H9 (cell line): ENCODE measurements around the gene ATF7IP2. TPM values are rescaled to one million over a fixed set of nuclear protein-coding genes. Genes with fewer than 3 reads are reported as not detected.

Experiments
- DNase-seq: peaks from one replicate; pipeline ENCODE4 v3.0.0-alpha.2; 2017
- H2AFZ ChIP-seq: one replicate; pipeline ENCODE4 v1.6.1; 2013; ENCODE audit warnings: mild to moderate bottlenecking, low read length, control low read depth, moderate library complexity
- H2AK5ac ChIP-seq: 2 replicates; pipeline ENCODE4 v1.6.1; 2013; ENCODE audit warnings: low read length, control low read depth, mixed read lengths; ENCODE audit not compliant: insufficient read length
- H2BK120ac ChIP-seq: one replicate; pipeline ENCODE4 v1.6.1; 2013; ENCODE audit warnings: low read depth, mild to moderate bottlenecking, low read length, control low read depth, inconsistent platforms; ENCODE audit not compliant: poor library complexity, severe bottlenecking
- H2BK12ac ChIP-seq: 2 replicates; pipeline ENCODE4 v1.6.1; 2013; ENCODE audit warnings: low read length, control low read depth, mixed read lengths, low read depth; ENCODE audit not compliant: insufficient read length
- H2BK15ac ChIP-seq: 2 replicates; pipeline ENCODE4 v1.6.1; 2013; ENCODE audit warnings: low read depth, low read length, control low read depth
- H2BK20ac ChIP-seq: one replicate; pipeline ENCODE4 v1.6.1; 2013; ENCODE audit warnings: low read depth, mild to moderate bottlenecking, low read length, control low read depth, inconsistent platforms; ENCODE audit not compliant: poor library complexity, severe bottlenecking
- H2BK5ac ChIP-seq: 2 replicates; pipeline ENCODE4 v1.6.1; 2013; ENCODE audit warnings: low read length, control low read depth, mixed read lengths; ENCODE audit not compliant: insufficient read length
- H3K14ac ChIP-seq: 2 replicates; pipeline ENCODE4 v1.6.1; 2013; ENCODE audit warnings: low read length, control low read depth; ENCODE audit not compliant: insufficient read depth
- H3K18ac ChIP-seq: 2 replicates; pipeline ENCODE4 v1.6.1; 2013; ENCODE audit warnings: low read depth, mild to moderate bottlenecking, mixed read lengths, low read length, control low read depth; ENCODE audit not compliant: insufficient read length
- H3K23ac ChIP-seq: 2 replicates; pipeline ENCODE4 v1.6.1; 2013; ENCODE audit warnings: low read length, control low read depth, mixed read lengths, low read depth; ENCODE audit not compliant: insufficient read length
- H3K23me2 ChIP-seq: 2 replicates; pipeline ENCODE4 v1.6.1; 2013; ENCODE audit warnings: low read depth, mild to moderate bottlenecking, mixed read lengths, low read length, control low read depth; ENCODE audit not compliant: insufficient read length, poor library complexity, severe bottlenecking
- H3K27ac ChIP-seq: 2 replicates; pipeline ENCODE4 v1.5.1; 2013; ENCODE audit warnings: low read length, control low read depth, mixed read lengths, low read depth; ENCODE audit not compliant: insufficient read length
- H3K27me3 ChIP-seq: 2 replicates; pipeline ENCODE4 v1.6.1; 2013; ENCODE audit warnings: low read length, control low read depth, inconsistent platforms; ENCODE audit not compliant: insufficient read depth
- H3K4ac ChIP-seq: 2 replicates; pipeline ENCODE4 v1.6.1; 2013; ENCODE audit warnings: low read depth, mild to moderate bottlenecking, control low read depth, inconsistent platforms, low read length, moderate library complexity
- H3K4me1 ChIP-seq: 2 replicates; pipeline ENCODE4 v1.6.1; 2013; ENCODE audit warnings: low read length, control low read depth, inconsistent platforms; ENCODE audit not compliant: insufficient read depth
- H3K4me2 ChIP-seq: 2 replicates; pipeline ENCODE4 v1.6.1; 2013; ENCODE audit warnings: low read length, control low read depth, mixed read lengths; ENCODE audit not compliant: insufficient read length, insufficient read depth
- H3K56ac ChIP-seq: 2 replicates; pipeline ENCODE4 v1.6.1; 2013; ENCODE audit warnings: low read depth, mild to moderate bottlenecking, mixed read lengths, low read length, control low read depth; ENCODE audit not compliant: insufficient read length
- H3K79me1 ChIP-seq: 2 replicates; pipeline ENCODE4 v1.6.1; 2013; ENCODE audit warnings: low read depth, mild to moderate bottlenecking, moderate library complexity, low read length, control low read depth, inconsistent platforms; ENCODE audit not compliant: insufficient read depth, poor library complexity, severe bottlenecking
- H3K79me2 ChIP-seq: 2 replicates; pipeline ENCODE4 v1.6.1; 2013; ENCODE audit warnings: low read length, control low read depth, inconsistent platforms; ENCODE audit not compliant: insufficient read depth
- H3K9ac ChIP-seq: 2 replicates; pipeline ENCODE4 v1.6.1; 2013; ENCODE audit warnings: low read length, control low read depth, mixed read lengths; ENCODE audit not compliant: insufficient read length; ENCODE audit errors: extremely low read depth
- H3K9me3 ChIP-seq: one replicate; pipeline ENCODE4 v1.6.1; 2013; ENCODE audit warnings: low read depth, low read length, inconsistent platforms; ENCODE audit not compliant: control insufficient read depth
- H3T11ph ChIP-seq: one replicate; pipeline ENCODE4 v1.6.1; 2013; ENCODE audit warnings: mild to moderate bottlenecking, low read length, control low read depth, inconsistent platforms
- H4K20me1 ChIP-seq: one replicate; pipeline ENCODE4 v1.6.1; 2013; ENCODE audit not compliant: control insufficient read depth, insufficient read length, insufficient read depth
- H4K5ac ChIP-seq: 2 replicates; pipeline ENCODE4 v1.6.1; 2013; ENCODE audit warnings: low read depth, mild to moderate bottlenecking, mixed read lengths, low read length, control low read depth; ENCODE audit not compliant: insufficient read length
- H4K8ac ChIP-seq: replicated peaks from 2 replicates; pipeline ENCODE4 v1.6.1; 2013; ENCODE audit warnings: low read length, control low read depth, mixed read lengths, low read depth; ENCODE audit not compliant: insufficient read length
- H4K91ac ChIP-seq: 2 replicates; pipeline ENCODE4 v1.6.1; 2013; ENCODE audit warnings: low read depth, mild to moderate bottlenecking, moderate library complexity, mixed read lengths, low read length, control low read depth; ENCODE audit not compliant: insufficient read length
- H3K27ac Mint-ChIP-seq, 3 experiments: 2 replicates in 2 of 3; 3 replicates in 1 of 3; pipeline ENCODE4 v1.8.0; 2020 to 2021; ENCODE audit warnings: mixed read lengths in 3 of 3, mild to moderate bottlenecking in 1 of 3, moderate library complexity in 1 of 3
- H3K27me3 Mint-ChIP-seq: 2 replicates; pipeline ENCODE4 v1.8.0; 2021; ENCODE audit warnings: low read depth, mild to moderate bottlenecking, moderate library complexity, mixed read lengths
- H3K36me3 Mint-ChIP-seq, 3 experiments: 2 replicates in 2 of 3; 3 replicates in 1 of 3; pipeline ENCODE4 v1.8.0; 2020 to 2021; ENCODE audit warnings: low read depth in 3 of 3, mixed read lengths in 3 of 3; ENCODE audit not compliant: insufficient read depth in 1 of 3
- H3K4me1 Mint-ChIP-seq, 2 experiments: 2 replicates each; pipeline ENCODE4 v1.8.0; 2020; ENCODE audit warnings: mixed read lengths in 2 of 2
- H3K4me3 Mint-ChIP-seq, 2 experiments: 2 replicates in 1 of 2; 3 replicates in 1 of 2; pipeline ENCODE4 v1.8.0; 2020 to 2021; ENCODE audit warnings: mild to moderate bottlenecking in 2 of 2, mixed read lengths in 2 of 2, moderate library complexity in 1 of 2
- H3K9me3 Mint-ChIP-seq, 2 experiments: 2 replicates in 1 of 2; 3 replicates in 1 of 2; pipeline ENCODE4 v1.8.0; 2020; ENCODE audit warnings: mild to moderate bottlenecking in 2 of 2, mixed read lengths in 2 of 2, moderate library complexity in 1 of 2
- WGBS: extraction: QIAGEN DNeasy Blood & Tissue Kit; methylation state at CpG from one replicate; pipeline ENCODE4 v1.1.7; 2013; ENCODE audit warnings: missing lambda C conversion rate, low lambda C conversion rate, mixed read lengths; ENCODE audit not compliant: insufficient read length; ENCODE audit errors: extremely low coverage; 5-methylcytosine and 5-hydroxymethylcytosine counted together
- total RNA-seq: library from RNA; stranded (reverse); gene quantifications from 2 replicates; pipeline ENCODE4 v1.2.1, GENCODE V29; 2021
- TF ChIP-seq, protein P1 (sequence below): fragments of 200-600 bp; sonication (generic); conservative IDR thresholded peaks from 3 replicates; pipeline ENCODE4 v1.8.0; 2021; ENCODE audit warnings: antibody characterized with exemption, mild to moderate bottlenecking

The ATF7IP2 gene
- total RNA-seq, 1 experiment from 2014 or later: 21.5 TPM

GRCh38 chr16:10405386-10405939, 19.6 kb downstream of the ATF7IP2 start:
- peaks cover 47 to 84% of the 10 kb centered on the region in 2 experiments for H3K9me3 Mint-ChIP-seq
- H3K9me3 ChIP-seq: peaks cover 4% of the 10 kb centered on the region
- peaks cover 13% of the 10 kb centered on the region; the same call in 1 of the 2 replicates for H3K79me2 ChIP-seq

More at GRCh38 chr16:10405386-10405939, 19.6 kb downstream of the ATF7IP2 start:
- H4K91ac ChIP-seq: no peak overlapping the region
- no peaks in the 10 kb centered on the region for H3K23me2 ChIP-seq
- H3K14ac ChIP-seq: no peak overlapping the region
- H3K4me3 Mint-ChIP-seq: no peak overlapping the region; a peak in 1 of 5 replicates
- no peak overlapping the region for H3K56ac ChIP-seq
- H3K23ac ChIP-seq: no peak overlapping the region
- H2AK5ac ChIP-seq: no peak overlapping the region
- DNase-seq: no peak
- H3K18ac ChIP-seq: no peak overlapping the region
- no peak overlapping the region for H4K5ac ChIP-seq
- no peak overlapping the region for H2BK15ac ChIP-seq
- no peak overlapping the region for H3K4me2 ChIP-seq
- no peak overlapping the region for H3K27ac ChIP-seq
- H3T11ph ChIP-seq: no peak overlapping the region
- H3K4me1 Mint-ChIP-seq: no peaks in the 10 kb centered on the region
- H2BK120ac ChIP-seq: no peak overlapping the region
- peak overlapping the region in 1 of 3 experiments; percentile 82; a peak in 1 of 7 replicates for H3K27ac Mint-ChIP-seq
- no peak overlapping the region for H2BK12ac ChIP-seq
- no peaks in the 10 kb centered on the region for H3K4me1 ChIP-seq
- H3K79me1 ChIP-seq: peaks cover 2% of the 10 kb centered on the region
- no peaks in the 10 kb centered on the region for H3K27me3 Mint-ChIP-seq
- TF ChIP-seq, protein P1, sequence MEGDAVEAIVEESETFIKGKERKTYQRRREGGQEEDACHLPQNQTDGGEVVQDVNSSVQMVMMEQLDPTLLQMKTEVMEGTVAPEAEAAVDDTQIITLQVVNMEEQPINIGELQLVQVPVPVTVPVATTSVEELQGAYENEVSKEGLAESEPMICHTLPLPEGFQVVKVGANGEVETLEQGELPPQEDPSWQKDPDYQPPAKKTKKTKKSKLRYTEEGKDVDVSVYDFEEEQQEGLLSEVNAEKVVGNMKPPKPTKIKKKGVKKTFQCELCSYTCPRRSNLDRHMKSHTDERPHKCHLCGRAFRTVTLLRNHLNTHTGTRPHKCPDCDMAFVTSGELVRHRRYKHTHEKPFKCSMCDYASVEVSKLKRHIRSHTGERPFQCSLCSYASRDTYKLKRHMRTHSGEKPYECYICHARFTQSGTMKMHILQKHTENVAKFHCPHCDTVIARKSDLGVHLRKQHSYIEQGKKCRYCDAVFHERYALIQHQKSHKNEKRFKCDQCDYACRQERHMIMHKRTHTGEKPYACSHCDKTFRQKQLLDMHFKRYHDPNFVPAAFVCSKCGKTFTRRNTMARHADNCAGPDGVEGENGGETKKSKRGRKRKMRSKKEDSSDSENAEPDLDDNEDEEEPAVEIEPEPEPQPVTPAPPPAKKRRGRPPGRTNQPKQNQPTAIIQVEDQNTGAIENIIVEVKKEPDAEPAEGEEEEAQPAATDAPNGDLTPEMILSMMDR: no peak
- no peak overlapping the region for H4K8ac ChIP-seq
- no peak overlapping the region for H2AFZ ChIP-seq
- no peak overlapping the region for H3K9ac ChIP-seq
- H2BK20ac ChIP-seq: no peak overlapping the region
- H3K36me3 Mint-ChIP-seq: peaks cover 68 to 76% (median 68%) of the 10 kb centered on the region in 3 experiments
- no peaks in the 10 kb centered on the region for H3K27me3 ChIP-seq
- no CpG with 5 or more reads among the region's 4 CpGs for WGBS
- H3K4ac ChIP-seq: no peak overlapping the region
- no peaks in the 10 kb centered on the region for H4K20me1 ChIP-seq
- no peak overlapping the region for H2BK5ac ChIP-seq
